HG03095 (cell line): ENCODE data around the gene STX5.
"Not testable (repeated sequence)": the region's sequence is repeated elsewhere in the genome, so short reads cannot be mapped to it uniquely, and the experiment has no call there.

Experiments
- ATAC-seq: cut with Tn5 transposase; IDR thresholded peaks from one replicate; pipeline ENCODE4 v1.9.1; 2021; ENCODE audit warnings: moderate library complexity; ENCODE audit not compliant: unreplicated experiment

The STX5 gene

DNA sequence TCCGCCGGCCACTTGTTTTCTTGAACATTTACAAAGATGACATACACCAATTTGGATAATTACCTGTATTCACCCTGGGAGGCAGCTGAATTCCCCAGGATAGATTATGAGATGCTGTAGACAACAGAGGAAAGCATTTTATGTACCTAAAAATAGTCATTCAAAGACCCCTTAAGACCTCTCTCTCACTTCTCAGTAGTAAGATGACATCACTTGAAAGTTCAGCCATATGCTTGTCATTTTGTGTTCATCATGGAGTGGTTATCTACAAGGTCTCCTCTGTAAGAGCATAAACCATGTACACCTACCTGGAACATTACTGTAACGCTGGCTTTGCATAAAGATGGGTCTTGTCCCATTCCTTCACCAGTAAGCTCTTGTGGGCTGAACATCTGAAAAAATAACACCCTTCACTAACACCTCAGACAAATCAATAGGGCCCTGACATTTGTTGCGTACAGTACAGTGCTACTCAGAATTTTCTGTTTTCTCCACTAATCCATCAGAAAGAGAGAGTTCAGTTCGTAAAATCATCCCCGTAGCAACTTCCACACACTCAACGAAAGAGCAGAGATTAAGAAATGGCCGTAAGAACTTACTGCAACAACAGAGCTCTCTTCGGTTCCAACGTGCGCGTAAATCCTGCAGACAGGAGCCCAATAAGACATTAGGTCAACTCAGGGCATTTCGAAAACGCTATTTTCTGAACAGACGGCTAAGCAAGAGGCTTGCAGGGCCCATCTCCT is 23.1 kb upstream of the STX5 start:
- no peak for ATAC-seq

DNA sequence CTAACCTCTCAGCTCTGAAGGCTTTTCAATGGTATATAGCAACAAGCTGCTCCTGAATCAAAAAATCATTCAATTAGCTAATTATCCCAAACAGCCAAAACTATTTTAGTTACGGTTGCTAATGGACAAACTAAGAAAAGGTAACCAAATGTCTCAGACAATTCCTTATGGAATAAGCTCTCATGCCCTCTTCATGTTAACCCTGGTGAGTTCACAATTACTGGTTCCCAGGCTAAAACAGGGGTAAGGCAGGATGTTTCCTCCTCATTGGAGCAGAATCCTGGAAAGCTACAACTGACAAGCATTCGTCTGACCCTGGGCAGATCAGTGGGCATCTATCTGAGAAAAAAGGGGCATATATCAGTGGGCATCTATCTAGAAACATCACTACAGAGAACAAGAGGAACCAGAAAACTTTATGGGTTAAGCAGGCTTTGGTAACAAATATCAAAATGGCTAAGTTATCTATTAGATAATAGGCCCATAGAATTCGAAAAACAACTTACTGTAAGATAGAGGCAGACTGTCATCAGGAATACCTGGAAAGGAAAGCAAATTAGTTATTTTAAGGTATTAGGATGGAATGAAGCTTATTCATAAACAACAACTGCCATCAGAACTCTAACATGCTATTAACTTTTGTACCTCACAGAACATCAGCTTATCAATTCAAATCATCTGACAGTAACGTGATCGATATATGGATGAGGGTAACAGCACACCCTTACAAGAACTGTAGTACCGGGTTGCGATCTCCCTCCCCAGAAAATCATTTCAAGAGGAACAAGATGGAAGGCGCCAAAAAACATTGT is 22.4 kb upstream of the STX5 start:
- ATAC-seq = no peak

DNA sequence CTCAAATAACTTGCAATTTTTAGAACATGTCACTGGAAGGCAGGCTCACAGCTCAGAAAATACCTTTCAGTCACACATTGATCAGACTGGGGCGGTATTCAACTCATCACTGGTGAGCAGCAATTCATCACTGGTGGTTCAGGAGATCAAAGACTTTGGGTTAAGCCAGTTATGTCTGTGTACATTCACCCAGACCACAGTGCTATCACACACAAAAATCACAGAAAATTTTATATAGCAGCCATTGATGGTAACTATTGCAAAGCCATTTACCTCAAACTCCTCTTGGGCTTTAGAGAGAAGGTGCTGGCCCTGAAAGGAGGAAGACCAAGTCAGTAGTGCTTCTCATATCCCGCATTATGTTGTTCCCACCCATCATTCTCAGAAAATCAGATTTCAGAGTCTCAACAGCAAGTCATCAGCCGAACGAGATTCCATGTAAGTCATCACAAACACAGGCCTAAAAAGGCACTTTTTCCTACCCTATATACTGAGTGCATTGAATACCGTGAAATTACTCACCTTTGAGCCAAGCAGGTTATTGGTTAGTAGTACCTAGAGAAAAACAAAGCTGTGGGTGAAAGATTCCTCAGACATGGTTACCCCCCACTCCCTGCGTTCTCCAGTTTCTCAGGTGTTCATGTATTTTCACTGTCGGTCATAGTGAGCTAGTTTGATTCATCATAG is 21.6 kb upstream of the STX5 start:
- ATAC-seq = no peak

DNA sequence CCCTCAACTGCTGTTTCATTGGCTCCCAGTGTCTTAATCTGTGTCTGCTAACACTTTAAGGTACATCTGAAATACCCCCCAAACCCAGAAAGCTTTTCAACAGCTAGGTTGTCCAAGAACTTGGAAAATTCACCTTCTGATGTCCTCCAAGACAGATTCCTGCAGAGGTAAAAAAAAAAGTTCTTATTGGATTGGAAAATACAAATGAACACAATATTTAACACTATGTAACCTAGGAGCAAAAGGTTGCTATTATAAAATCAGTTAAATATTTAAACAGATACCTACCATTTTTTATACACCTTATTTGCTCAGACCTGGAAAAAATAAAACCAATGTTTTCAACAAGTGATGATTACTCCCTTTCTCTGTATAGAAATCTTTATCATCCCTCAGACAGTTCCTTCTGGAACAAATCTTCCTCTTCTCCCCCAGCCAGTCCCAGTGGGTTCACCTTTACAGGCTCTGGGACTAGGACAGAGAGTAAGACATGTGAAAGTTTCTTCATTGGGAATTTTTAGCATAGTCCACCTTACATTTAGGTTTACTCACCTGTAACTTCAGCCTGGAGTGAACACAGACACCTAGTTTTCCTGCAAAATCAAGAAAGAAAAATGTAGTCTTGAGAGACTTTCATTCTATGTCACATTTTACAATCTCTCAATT is 20.8 kb upstream of the STX5 start:
- no peak for ATAC-seq

DNA sequence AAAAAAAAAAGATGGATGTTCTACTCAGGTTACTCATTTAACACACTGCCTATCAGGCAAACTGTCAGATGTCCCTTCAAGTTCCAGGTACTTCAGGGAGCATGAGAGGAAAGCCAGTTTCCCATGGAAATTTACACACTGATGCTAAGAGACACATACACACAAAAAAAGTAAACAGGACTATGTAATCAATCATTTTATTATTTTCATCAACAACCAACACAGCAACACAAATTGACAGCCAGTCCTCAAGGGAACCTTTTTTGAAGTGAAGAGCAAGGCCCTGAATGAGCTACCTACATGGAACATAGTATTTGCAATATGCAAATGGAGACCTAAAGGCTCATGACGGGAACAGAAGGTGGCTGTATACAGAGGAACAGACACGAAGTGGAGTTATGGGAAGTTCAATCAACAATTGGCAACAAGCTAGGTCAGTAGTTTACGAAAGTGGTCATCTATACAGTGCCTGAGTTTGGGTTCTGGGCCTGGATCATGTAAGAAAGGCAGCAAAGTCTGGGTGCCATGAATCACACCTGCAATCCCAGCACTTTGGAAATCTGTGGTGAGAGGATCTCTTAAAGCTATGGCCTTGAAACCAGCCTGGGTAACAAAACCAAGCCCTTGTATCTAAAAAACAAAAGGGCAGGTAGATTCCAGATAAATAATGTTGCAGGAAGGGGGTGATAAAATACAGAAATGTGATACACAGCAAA is 20.1 kb upstream of the STX5 start:
- no peak for ATAC-seq

DNA sequence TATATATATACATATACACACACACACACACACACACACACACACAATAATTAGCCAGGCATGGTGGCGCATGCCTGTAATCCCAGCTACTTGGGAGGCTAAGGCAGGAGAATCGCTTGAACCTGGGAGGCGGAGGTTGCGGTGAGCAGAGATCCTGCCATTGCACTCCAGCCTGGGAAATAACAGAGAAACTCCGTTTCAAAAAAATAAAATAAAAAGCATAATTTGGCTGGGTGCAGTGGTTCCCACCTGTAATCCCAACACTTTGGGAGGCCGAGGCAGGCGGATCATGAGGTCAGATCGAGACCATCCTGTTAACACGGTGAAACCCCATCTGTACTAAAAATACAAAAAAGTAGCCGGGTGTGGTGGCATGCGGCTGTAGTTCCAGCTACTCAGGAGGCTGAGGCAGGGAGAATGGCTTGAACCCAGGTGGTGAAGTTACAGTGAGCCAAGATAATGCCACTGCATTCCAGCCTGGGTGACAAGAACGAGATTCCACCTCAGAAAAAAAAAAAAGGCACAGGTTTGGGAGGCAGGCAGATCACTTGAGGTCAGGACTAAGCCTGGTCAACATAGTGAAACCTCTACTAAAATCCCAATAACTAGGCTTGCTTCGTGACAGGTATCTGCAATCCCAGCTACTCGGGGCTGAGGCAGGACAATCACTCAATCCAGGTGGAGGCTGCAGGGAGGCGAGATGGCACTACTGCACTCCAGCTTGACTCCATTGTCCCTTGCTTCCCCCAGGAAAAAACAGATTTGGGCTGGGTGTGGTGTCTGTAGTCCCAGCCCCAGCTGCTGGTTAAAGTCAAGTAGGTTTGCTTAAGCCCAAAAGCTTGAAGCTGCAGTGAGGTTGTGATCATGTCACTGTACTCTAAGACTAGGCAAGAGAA is 19.3 kb upstream of the STX5 start:
- no peak for ATAC-seq

DNA sequence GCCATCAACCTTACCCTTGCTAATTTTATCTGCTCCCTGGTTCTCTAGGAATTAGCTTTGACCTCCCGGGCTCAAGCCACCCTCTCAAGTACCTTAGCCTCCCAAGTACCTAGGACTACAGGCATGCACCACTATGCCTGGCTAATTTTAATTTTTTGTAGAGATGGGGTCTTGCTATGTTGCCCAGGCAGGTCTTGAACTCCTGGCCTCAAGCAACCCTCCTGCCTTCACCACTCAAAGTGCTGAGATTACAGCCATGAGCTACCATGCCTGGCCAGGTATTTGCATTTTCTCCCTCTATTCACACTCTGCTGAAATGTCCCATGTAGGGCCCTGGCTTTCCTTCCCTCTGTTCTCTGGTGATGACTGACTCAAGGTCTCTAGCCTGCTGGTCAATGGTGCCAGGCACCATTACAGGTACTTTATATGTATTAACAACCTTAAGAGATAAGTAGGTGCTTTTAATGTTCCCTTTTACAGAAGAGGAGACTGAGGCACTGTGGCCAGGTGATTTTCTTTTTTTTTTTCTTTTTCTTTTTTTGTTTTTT is 16.0 kb upstream of the STX5 start:
- no peak for ATAC-seq

DNA sequence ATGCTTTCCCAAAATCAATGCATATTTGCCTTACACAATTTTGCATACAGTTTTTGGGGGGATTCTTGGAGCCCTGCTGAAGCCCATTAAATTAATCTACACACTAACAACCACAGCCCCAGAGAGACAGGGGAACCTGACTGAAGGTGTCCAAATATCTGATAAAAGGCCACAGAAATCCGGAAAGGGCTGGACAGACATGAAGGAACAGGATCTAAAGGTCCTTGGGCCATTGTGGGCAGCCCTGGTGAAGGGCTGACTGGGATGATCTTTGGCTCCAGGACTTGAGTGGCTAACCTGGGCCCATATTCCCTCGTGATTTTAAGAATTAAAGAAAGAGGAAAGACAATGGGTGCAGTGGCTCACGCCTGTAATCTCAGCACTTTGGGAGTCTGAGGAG is 14.3 kb upstream of the STX5 start:
- ATAC-seq = no peak

DNA sequence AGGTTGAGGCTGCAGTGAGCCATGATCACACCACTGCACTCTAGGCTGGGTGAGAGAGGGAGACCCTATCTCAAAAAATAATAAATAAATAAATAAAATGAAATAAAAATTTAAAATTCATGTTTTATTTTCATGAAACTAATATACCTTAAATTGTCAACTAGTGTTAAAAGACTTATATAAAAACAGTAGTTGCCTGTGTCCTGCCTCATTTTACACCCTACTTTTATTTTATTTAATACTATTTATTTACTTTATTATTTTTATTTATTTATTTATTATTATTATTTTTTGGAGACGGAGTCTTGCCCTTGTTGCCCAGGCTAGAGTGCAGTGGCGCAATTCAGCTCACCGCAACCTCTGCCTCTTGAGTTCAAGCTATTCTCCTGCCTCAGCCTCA is 12.3 kb upstream of the STX5 start:
- ATAC-seq = no peak

DNA sequence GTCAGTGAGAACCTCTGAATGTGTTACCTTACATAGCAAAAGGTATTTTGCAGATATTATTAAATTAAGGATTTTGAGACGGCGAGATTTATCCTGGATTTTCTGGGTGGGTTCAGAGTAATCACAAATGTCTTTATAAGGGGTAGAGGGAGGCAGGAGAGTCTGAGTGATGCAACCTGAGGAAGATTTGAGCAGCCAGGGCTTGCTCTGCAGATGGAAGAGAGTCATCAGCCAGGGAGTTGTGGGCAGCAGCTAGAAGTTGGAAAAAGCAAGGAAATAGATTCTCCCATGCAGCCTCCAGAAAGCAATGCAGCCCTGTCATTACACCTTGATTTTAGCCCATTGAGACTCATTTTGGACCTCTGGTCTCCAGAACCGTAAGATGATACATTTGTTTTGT is 11.6 kb upstream of the STX5 start:
- ATAC-seq = no peak

DNA sequence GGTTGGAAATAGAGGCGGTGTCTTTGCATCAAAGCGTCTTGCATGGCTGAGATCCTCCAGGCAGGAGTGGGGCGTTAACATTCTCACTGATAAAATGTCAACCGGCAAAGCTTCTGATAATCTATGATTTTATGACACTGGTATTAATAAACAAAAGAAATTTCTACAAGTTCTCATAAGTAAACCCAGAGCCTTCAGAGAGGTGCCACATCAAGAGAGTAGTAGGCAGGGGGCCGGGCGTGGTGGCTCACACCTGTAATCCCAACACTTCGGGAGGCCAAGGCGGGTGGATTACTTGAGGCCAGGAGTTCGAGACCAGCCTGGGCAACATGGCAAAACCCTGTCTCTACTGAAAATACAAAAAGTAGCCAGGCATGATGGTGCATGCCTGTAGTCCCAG is 11.0 kb upstream of the STX5 start:
- ATAC-seq = not testable (repeated sequence)

DNA sequence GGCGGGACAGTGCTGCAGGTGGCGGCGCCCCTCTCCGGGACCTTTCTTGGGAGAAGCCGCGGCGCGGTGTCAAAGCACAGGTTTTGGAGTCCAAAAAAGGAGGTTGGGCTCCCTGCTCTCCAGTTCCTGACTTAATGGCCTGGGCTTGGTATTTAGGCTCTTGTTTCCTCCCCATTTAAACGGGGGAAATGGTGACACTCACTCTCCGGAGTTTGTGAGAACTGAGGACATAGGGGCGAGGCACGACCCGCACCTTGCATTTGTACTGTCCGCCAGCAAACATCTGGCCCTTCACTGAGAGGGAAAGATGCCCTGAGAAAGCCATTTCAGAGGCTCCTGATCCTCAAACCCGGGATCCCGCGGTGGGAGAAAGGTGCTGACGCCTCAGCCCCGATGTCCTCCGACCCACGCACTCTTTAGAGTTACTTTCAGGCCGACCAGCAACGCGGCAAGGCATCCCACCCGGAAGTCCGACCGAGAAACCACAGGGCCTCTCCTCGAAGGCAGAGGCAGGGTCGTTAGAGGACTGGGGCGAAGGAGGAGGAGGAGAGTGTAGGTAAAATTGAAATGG is 10.4 kb upstream of the STX5 start:
- ATAC-seq = no peak

DNA sequence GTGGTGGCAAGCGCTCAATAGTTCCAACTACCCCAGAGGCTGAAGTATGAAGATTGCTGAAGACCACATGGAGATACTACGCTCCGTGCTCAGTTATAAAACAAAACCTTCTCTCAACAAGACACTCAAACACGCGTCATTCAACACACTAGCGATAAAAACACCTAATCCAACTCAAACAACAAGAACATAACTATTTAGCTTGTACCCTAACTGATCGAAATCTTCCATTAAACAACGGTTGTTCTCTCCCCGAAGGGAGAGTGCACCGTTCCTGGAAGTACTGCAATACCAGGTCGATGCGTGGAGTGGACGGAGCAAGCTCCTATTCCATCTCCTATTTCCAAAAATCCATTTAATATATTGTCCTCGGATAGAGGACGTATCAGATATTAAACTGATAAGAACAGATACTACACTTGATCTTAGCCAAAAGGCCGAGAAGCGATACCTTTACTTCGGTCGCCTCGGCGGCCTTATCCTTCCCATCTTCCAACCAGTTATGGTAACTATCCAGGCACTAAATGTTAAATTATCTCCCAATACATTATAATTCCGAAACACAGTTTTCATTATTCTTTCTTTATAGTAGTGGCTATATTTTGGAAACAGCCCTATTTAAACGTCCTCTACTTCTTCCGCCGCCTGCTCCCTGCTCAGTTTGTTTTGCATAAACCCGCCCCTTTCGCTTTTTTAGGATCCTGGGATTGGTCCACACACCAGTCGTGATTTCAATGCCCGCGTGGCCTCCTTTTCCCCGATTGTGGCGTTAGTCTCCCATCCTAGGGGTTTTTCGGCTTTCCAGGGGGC is 9.7 kb upstream of the STX5 start:
- peak; percentile 47 for ATAC-seq

DNA sequence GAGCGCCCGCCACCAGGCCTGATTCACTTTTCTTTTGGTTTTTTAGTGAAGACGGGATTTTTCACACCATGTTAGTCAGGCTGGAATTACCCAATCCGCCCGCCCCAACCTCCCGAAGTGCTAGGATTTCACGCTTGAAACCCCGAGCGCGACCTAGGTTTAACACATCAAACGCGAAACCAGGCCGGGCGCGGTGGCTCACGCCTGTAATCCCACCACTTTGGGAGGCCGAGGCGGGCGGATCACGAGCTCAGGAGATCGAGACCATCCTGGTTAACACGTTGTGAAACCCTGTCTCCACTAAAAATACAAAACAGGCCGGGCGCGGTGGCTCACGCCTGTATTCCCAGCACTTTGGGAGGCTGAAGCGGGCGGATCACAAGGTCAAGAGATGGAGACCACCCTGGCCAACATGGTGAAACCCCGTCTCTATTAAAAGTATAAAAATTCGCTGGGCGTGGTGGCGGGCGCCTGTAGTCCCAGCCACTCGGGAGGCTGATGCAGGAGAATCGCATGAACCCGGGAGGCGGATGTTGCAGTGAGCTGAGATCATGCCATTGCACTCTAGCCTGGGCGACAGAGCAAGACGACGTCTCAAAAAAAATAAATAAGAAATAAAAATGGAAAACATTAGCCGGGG is 9.0 kb upstream of the STX5 start:
- not testable (repeated sequence) for ATAC-seq

DNA sequence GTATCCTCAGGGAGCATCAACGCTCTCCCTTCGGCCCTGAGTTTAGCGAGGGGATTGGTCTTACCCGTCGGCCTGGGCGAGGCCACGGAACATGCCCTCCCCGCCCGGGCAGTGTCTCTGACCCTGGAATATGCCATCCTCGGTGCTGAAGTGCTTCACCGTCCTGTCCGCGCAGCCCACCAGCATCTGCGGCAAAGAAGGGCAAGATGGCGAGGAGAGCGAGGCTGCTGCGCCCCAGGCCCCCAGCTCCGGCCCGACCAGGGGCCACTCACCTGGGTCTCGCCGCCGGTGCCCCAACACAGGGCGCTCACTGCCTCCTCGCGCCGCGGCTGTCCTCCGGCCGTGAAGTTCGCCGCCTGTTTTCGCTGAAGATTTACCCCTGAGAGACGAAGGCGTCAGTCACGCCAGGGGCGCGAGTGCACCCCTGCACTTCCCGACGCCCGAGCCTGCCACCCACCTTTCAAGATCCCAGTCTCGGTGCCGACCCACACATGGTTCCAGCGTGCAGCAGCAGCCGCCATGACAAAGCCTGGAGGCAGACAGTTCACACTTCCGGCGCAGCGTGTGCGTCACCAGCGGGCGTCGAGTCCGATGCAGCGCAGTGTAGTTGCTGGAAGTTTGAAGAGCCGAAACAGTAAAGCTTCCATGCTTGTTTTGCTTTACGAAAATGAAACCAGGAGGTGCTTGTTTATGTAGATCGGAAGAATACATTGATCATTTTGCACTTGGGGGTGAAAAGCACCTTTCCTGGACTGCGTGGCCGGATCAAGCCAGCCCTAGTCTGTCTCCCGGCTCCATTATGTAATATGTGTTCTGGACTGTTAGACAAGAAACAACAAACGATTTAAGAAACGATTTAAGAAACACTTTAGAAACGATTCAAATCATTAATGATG is 7.4 kb upstream of the STX5 start, which contains the start of gene WDR74:
TSS of gene WDR74 (minus strand) at position 541 of the 896 bp plus-strand sequence. CDS start at position 521, 20 bp downstream.
- ATAC-seq = peak; percentile 37

DNA sequence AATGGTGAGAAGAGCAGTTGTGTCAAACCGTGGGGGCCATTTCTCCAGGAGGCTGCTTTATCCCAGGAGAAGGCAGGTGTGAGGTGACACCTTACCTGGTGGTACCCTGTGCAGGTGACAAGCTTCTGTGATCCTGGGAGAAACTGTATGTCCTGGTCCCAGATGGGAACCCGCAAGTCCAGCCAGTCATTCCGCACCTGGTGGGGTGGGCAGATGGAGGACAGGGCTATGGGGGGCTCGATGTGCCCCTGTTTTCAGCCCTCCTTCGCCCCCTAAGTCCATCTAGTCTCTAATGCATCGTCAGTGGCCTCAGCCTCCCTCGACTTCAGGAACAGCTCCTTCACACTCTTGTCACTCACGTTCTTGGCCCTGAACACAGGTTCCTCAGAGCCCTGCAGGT is 3.5 kb upstream of the STX5 start:
- no peak for ATAC-seq
